PFSK-1 (cell line): ENCODE data around the gene NCBP2L.

Experiments used
- FOXP2 ChIP-seq: optimal IDR thresholded peaks from 2 replicates; pipeline ENCODE3; 2011; ENCODE audit warnings: borderline replicate concordance, control low read depth, inconsistent platforms; ENCODE audit not compliant: insufficient read depth; ENCODE audit errors: extremely low read length, extremely low read depth
- POLR2AphosphoS5 ChIP-seq: IDR thresholded peaks from 2 replicates; pipeline ENCODE4 v1.6.1; 2012; ENCODE audit warnings: low read depth, mild to moderate bottlenecking, control low read depth, low read length, moderate library complexity
- SIN3A ChIP-seq: IDR thresholded peaks from 2 replicates; pipeline ENCODE4 v1.6.1; 2012; ENCODE audit warnings: mild to moderate bottlenecking, low read length, moderate library complexity, borderline replicate concordance; ENCODE audit not compliant: insufficient read depth
- TAF1 ChIP-seq: IDR thresholded peaks from 2 replicates; pipeline ENCODE4 v1.6.1; 2012; ENCODE audit warnings: low read length, control low read depth, borderline replicate concordance; ENCODE audit not compliant: insufficient read depth
- TF ChIP-seq, protein P1 (sequence below), 2 experiments: IDR thresholded peaks; 2 replicates each; pipeline versions ENCODE4 v1.6.1 to v1.8.0; 2011 to 2012; ENCODE audit warnings: low read depth in 2 of 2, low read length in 2 of 2, control low read depth in 1 of 2, inconsistent platforms in 1 of 2, mild to moderate bottlenecking in 1 of 2, moderate library complexity in 1 of 2; ENCODE audit not compliant: insufficient read depth in 1 of 2

Gene NCBP2L

GRCh38 chrX:107741404-107741790, 36.1 kb upstream of the NCBP2L start:
- TF ChIP-seq SIN3A = no peak
- no peak for TF ChIP-seq TAF1
- TF ChIP-seq, protein P1, sequence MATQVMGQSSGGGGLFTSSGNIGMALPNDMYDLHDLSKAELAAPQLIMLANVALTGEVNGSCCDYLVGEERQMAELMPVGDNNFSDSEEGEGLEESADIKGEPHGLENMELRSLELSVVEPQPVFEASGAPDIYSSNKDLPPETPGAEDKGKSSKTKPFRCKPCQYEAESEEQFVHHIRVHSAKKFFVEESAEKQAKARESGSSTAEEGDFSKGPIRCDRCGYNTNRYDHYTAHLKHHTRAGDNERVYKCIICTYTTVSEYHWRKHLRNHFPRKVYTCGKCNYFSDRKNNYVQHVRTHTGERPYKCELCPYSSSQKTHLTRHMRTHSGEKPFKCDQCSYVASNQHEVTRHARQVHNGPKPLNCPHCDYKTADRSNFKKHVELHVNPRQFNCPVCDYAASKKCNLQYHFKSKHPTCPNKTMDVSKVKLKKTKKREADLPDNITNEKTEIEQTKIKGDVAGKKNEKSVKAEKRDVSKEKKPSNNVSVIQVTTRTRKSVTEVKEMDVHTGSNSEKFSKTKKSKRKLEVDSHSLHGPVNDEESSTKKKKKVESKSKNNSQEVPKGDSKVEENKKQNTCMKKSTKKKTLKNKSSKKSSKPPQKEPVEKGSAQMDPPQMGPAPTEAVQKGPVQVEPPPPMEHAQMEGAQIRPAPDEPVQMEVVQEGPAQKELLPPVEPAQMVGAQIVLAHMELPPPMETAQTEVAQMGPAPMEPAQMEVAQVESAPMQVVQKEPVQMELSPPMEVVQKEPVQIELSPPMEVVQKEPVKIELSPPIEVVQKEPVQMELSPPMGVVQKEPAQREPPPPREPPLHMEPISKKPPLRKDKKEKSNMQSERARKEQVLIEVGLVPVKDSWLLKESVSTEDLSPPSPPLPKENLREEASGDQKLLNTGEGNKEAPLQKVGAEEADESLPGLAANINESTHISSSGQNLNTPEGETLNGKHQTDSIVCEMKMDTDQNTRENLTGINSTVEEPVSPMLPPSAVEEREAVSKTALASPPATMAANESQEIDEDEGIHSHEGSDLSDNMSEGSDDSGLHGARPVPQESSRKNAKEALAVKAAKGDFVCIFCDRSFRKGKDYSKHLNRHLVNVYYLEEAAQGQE (IDR thresholded peaks at IDR 0.05; ENCODE audit: insufficient read depth in 1 of 2, low read depth in 2 of 2, low read length in 2 of 2) = no peak
- TF ChIP-seq FOXP2 = no peak
- TF ChIP-seq POLR2AphosphoS5 = no peak

DNA sequence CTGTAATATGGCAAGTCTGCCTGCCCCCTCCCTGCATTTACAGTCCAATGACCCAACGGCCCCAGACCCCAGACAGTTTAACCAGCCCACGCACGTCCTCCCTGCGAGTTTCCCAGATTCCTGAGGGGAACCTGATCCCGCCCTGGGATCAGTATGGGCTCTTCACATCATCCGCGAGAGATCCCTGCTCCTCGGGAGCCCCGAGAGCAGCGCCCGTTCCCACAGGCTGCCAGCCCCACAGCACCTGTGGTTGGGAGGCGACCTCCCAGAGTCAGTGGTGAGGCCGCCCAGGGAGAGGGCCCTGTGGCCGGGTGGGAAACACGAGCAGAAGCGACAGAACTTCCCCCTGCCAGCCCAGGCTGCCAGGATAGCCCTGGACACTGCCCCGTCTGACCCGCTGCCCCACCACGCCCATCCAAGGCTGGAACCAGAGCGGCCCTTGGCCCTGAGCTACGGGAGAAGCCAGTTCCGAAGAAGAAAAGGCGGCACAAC, 34.8 kb upstream of the NCBP2L start:
- TF ChIP-seq TAF1 = no peak
- TF ChIP-seq, protein P1 (IDR thresholded peaks at IDR 0.05; ENCODE audit: insufficient read depth in 1 of 2, low read depth in 2 of 2, low read length in 2 of 2) = no peak
- no peak for TF ChIP-seq SIN3A
- TF ChIP-seq FOXP2 = no peak
- no peak for TF ChIP-seq POLR2AphosphoS5

GRCh38 chrX:107743995-107744394, 33.5 kb upstream of the NCBP2L start:
- TF ChIP-seq TAF1 = no peak
- no peak for TF ChIP-seq POLR2AphosphoS5
- no peak for TF ChIP-seq SIN3A
- TF ChIP-seq FOXP2 = no peak
- TF ChIP-seq, protein P1 (IDR thresholded peaks at IDR 0.05; ENCODE audit: insufficient read depth in 1 of 2, low read depth in 2 of 2, low read length in 2 of 2) = no peak

DNA sequence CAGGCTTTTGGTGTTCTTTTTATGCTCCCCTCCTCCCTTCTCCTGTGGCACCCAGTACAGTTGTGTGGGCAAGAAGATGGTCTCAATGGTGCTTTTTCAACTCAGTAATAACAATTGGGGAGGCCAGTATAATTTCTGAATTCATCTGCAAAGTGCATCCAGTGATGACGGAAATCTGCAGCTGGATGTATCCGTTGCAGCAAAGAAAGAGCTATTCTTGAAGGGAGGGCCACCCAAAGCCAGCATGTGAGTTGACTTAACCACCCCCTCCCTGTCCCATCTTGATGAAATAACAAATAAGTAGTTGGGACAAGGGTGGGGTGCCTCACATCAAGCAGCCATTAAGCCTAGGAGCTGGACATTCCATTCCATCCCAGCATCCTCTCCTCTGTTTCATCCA, 32.7 kb upstream of the NCBP2L start:
- TF ChIP-seq TAF1 (no peak), FOXP2 (no peak), SIN3A (no peak), POLR2AphosphoS5 (no peak)
- TF ChIP-seq, protein P1 (IDR thresholded peaks at IDR 0.05; ENCODE audit: insufficient read depth in 1 of 2, low read depth in 2 of 2, low read length in 2 of 2) = no peak
